MM.1S (cell line): ENCODE results near the gene LCNL1.

ENCODE experiments used
- EZH2phosphoT487 ChIP-seq: fragments of 300-600 bp; sonication (generic); IDR thresholded peaks from 2 replicates; pipeline ENCODE4 v1.6.1; 2018; ENCODE audit warnings: antibody characterized with exemption, low read length
- TF ChIP-seq, protein P1 (sequence below): fragments of 300-600 bp; sonication (generic); IDR thresholded peaks from 2 replicates; pipeline ENCODE4 v1.5.1; 2016; ENCODE audit warnings: antibody characterized with exemption, low read length, mixed read lengths

DNA sequence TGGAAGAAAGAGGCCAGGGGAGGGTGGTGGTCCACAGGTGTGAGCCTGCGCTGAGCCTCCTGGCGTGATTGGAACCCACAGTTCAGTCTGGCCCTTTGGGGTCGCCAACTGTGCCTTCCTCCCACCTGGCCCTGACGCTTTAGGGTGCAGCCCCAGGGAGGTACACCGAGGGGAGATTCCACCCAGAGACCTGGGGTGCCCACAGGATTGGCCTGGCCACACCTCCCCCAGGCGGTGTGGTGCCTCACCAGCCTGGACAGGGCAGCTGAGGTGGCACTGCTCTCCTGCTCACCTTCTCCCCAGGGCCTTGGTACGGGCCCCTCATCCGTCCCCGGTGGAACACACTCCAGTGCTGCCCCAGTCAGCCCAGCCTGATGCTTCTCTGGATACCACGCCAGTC, 14.6 kb downstream of the LCNL1 start:
- TF ChIP-seq EZH2phosphoT487, result no peak
- TF ChIP-seq, protein P1, sequence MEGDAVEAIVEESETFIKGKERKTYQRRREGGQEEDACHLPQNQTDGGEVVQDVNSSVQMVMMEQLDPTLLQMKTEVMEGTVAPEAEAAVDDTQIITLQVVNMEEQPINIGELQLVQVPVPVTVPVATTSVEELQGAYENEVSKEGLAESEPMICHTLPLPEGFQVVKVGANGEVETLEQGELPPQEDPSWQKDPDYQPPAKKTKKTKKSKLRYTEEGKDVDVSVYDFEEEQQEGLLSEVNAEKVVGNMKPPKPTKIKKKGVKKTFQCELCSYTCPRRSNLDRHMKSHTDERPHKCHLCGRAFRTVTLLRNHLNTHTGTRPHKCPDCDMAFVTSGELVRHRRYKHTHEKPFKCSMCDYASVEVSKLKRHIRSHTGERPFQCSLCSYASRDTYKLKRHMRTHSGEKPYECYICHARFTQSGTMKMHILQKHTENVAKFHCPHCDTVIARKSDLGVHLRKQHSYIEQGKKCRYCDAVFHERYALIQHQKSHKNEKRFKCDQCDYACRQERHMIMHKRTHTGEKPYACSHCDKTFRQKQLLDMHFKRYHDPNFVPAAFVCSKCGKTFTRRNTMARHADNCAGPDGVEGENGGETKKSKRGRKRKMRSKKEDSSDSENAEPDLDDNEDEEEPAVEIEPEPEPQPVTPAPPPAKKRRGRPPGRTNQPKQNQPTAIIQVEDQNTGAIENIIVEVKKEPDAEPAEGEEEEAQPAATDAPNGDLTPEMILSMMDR, result no peak
